Activated gamma-delta T cell (primary cell): ENCODE data around the gene CNKSR3.
"Not testable (repeated sequence)": the region's sequence is repeated elsewhere in the genome, so short reads cannot be mapped to it uniquely, and the experiment has no call there.

Source experiments
- DNase-seq: peaks from one replicate; lab custom pipeline; 2025; lab: John Stamatoyannopoulos, UW

CNKSR3 gene

DNA sequence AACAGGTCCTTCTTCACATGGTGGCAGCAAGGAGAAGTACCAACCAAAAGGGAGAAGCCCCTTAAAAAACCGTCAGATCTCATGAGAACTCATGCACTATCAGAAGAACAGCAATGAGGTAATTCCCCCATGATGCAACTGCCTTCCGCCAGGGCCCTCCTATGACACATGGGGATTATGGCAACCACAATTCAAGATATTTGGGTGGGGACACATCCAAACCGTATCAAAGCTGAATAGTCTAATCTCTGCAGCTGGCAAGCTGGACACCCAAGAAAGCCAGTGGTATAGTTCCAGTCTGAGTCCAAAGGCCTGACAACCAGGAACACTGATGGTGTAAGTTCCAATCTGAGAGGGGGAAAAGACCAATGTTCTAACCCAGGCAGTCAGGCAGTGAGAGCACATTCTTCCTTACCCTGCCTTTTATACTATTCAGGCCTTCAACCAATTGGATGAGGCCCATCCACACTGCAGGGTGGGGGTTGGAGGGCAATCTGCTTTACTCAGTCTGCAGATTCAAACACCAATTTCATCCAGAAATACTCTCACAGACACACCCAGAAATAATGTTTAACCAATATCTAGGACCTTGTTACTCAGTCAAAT lies 17.9 kb upstream of the CNKSR3 start:
- DNase-seq = no peak

DNA sequence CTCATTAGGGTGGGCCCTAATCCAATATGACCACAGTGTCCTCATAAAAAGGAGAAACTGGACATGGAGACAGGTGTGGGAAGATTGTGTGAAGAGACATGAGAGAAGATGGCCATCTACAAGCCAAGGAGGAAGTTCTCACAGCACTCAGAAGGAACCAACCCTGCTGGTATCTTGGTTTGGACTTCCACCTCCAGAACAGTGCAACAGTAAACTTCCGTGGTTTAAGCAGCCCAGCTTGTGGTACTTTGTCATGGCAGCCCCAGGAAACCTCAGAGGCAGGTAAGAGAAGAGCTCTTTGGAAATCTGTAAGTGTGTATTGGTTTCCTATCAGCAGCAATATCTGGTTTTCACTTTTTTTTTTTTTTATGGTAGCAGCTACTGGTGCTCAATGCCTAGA lies 16.5 kb upstream of the CNKSR3 start:
- DNase-seq = no peak

DNA sequence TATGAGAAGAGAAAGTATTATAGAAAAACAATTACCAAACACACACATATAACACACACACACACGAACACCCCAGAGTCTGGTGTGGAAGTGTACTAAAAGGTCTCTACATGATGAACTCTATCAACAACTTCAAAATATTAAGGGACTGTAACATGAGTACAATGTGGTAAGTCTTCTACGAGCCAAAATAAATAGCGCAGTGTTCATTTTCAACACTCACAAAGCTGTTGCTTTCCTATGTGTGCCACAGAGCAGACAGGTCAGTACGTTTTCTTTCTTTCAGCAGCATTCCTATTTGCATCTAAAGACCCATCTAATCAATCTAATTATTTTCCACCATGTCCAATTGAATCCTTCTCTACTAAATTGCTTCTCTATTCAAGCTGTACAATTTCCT lies 12.1 kb upstream of the CNKSR3 start:
- no peak for DNase-seq

DNA sequence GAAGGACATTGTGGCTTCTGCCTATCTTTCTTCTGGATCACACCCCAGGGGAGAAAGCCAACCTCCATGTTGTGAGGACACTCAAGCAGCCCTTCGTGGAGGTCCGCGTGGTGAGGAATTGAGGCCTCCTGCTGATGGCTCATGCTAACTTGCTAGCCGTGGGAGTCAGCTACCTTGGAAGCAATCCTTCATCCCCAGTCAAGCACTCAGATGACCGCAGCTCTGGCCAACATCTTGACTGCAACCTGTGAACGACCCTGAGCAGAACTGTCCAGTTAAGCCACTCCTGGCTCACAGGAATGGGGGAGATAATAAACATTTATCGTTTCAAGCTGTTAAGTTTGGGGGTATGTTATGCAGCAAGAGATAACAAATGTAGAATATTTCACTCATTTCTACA lies 10.9 kb upstream of the CNKSR3 start:
- DNase-seq = no peak

DNA sequence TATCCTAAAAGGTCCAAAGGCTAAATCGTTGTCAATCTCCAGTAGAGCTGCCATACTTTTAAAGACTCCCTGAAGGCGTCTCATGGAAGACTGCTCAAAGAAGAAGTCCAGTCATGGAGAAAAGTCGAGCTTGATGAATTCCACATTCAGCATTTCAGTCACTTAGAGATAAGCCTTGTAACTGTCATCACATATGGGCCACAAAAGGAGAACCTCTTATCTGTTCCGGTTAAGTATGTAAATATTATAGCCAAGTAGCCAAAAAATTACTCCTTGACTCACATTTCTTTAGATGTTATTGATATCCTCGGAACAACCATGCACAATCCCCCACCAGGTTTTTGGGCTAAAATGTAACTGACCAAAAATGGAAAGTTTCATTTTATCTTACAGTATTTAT lies 9.8 kb upstream of the CNKSR3 start:
- no peak for DNase-seq

DNA sequence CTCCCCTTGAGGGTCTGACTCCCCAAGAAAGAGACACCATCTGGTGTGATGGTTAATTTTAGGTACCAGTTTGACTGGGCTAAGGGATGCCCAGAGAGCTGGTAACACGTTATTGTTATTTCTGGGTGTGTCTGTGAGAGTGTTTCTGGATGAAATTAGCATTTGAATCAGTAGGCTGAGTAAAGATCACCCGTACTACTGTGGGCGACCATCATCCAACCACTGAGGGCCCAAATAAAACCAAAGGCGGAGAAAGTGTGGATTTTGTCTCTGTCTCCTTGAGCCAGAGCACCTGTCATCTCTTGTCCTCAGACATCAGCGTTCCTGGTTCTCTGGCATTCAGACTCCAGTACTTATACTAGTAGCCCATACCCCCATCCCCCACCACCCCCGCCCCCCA lies 7.9 kb upstream of the CNKSR3 start:
- DNase-seq = no peak

DNA sequence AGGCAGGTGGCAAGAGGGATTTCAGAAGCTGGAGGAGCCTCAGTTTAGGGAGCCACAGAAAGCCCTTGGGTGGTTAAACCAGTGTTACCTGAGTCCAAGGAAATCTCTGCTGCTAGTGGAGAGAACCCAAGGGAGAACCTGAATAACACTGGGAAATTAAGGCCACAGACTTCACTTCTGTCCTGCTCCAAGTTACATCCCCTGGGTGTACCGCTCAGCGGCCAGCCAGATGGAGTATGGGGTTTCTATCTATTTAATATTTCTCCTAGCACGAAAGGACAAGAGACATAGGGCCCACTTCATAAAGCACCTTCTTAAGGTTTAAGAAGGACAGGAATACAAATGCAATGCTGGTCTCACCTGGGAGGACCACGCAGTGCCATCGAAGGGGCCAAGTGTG lies 5.8 kb upstream of the CNKSR3 start:
- no peak for DNase-seq

DNA sequence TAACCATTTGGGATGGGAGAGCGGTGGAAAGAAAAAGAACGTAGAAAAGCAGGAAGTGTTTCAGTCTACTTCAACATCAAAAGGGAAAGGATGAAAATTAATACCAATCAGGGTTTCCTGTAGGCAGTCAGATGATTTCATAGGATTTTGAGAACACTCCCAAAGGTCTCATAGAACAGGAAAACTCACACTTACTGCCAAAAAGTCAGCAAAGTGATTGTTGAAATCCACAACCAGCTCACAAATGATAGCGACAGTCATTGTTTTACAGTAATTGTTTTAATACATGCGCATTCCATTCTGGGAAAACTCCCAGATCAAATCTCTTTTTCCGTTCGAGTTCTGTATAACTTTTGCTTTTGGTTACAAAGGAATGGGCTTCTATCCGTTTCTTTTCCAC lies 5.3 kb upstream of the CNKSR3 start:
- no peak for DNase-seq

DNA sequence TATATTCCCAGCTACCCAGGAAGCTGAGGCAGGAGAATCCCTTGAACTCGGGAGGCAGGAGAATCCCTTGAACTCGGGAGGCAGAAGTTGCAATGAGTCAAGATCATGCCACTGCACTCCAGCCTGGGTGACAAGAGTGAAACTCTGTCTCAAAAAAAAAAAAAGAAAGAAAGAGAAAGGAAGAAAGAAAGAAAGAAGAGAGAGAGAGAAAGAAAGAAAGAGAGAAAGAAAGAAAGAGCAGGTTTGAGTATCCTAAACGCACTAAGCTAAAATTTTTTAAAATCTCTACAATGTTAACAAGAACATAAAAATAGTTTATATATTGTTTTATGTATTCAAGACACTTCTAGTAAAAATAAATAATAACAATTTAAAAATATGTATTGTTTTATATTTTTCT lies 4.6 kb upstream of the CNKSR3 start:
- DNase-seq = not testable (repeated sequence)

DNA sequence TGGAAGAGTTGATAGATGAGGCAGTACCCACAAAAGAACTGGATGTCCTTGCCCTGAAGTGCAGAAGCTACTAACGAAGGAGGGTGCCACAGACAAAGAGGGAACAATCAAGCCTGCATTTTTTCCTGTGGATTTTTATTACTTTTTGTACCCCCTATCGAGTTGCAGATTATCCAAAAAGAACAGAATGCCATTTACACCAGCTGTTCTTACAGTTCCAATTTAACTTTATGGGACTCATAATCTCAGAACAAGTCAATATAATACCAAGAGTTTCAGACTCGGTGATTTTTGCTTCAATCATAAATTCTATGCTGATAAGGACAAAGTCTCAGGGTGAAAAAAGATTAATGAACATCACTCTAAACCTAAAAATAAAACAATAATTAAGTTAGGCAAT lies 4.0 kb upstream of the CNKSR3 start:
- DNase-seq = no peak

DNA sequence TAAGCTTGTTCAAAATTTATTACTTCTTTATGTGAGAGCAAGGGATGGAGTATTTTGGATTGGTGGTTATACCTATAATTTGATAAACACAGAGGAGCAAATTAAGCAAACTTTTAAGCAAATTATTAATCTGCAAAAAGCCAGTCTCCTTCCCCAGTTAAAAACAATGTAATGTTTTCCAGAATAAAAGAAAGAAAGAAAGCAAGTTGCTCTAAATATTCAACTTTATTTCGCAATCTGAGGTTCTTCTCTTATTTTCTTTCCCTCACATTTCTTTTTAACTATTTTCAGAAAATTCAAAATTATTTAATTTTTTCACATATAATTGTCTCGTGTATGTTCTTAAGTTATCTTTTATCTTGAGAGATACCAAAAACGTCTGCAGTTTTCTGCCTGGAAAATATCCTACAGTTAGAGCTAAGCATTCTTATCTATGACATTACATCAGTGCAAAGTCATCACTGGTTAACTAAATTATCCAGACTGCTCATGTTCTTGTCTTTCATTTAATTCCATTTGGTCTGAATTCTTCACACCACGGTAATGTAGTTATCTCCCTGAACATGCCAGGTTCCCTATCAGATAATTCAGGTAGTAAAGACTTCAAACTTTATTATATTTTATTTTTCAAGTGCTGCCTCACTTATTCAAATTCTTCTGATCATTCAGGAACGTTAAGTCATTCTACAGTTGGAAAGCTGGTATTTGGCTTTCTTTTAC lies 3.3 kb upstream of the CNKSR3 start:
- DNase-seq = no peak

DNA sequence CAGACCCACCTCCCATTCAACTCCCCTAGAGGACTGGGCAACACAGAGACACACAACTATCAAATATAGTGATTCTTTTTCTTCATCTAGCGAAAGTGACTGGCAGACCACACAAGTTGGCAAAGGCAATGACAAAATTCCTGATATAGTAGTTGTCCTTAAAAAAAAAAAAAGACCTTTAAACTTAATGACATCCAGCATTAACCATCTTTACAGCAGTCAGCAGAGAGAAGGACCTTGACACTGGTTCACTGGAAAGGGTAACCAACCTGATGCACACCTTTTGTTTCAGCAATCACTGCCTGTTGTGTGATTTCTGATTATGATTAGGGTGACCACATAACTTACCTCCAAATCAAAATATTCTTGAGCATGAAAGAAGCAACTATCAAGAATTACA lies 1.7 kb upstream of the CNKSR3 start:
- no peak for DNase-seq

DNA sequence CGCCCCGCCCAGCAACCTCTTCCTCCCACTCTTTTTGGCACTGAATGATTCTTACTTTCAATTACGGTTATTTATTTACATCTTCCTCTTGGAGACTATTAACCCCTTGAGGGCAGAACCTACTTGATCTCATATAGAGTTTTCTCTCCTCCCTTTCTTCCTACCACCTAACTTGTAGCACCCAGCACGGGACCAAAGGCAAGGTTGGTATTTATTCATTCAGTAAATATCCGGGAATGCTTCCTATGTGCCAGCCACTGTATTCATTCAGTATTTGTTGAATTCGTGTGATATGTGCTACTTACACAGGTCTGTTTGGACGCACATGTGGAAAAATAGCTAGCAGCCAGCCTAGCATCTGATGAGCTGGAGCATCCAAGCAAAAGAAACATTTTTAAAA lies 1.3 kb upstream of the CNKSR3 start:
- DNase-seq = no peak

DNA sequence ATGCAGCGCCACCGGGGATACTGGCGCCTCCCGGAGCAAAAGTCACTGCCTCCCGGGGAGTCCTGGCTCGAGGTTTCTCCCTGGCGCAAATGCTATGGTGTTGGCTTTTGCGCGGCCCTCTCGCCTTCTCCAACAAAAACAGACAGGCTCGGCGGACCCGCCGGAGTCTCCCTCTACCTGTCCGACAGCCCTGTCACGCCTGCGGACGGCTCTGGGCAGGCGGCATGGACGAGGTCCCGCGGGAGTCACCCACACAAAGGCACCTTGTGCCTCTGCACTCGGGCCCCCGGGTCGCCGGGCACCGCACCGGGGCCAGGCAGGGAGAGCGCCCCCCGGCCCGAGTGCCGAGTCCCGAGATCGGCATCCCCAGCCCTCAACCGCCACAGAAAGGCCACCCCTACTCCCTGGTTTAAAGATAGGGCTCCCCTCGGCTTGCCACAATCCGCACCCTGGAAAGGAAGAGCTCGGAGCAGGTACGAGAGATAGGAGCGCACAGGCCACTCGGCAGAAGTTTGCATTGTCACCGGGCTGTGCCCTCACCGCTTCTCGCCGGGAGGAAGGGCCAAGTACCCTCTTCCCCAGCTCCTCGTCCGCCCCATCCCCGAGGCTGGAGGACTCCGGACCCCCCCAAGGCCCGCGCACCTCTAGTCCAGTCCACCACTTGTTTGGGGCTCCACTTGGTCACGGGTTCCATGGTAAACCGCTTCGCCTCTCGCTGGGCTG lies 903 bp downstream of the CNKSR3 start:
- no peak for DNase-seq

DNA sequence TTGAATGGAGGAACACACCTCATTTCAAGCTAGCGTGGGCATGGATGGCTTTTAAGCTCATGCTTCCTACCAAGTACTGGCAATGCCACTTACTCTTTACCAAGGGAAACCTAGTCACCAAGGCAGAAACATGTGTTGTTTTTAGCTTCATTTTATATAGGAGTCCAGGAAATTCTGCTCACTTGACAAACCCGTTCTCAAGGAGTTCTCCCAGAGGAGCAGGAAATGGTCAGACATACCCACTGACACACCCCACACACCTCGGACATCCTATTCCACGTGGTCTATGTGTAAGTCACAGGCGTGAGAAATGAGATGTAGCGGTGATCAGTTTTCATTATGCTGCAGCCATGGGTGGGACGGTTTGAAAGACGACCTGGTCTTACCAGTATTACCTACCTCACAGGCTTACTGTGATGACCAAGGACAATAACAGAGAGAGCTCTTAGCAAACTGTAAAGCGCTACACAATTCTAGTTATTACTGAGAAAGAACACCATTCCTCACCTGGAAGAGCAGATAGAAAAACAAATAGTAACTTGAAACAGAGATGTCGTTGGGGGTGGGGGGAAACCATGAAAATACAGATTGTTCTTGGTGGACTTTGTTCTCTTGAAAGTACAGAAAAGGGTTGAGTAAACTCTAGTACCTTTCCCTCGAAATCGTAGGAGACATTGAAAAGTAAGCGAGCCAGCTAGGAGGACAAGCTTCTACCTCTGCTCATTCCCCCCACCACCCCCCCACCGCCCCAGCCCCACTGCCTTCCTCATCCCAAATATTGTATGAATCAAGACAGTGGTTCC lies 1.7 kb downstream of the CNKSR3 start:
- no peak for DNase-seq

DNA sequence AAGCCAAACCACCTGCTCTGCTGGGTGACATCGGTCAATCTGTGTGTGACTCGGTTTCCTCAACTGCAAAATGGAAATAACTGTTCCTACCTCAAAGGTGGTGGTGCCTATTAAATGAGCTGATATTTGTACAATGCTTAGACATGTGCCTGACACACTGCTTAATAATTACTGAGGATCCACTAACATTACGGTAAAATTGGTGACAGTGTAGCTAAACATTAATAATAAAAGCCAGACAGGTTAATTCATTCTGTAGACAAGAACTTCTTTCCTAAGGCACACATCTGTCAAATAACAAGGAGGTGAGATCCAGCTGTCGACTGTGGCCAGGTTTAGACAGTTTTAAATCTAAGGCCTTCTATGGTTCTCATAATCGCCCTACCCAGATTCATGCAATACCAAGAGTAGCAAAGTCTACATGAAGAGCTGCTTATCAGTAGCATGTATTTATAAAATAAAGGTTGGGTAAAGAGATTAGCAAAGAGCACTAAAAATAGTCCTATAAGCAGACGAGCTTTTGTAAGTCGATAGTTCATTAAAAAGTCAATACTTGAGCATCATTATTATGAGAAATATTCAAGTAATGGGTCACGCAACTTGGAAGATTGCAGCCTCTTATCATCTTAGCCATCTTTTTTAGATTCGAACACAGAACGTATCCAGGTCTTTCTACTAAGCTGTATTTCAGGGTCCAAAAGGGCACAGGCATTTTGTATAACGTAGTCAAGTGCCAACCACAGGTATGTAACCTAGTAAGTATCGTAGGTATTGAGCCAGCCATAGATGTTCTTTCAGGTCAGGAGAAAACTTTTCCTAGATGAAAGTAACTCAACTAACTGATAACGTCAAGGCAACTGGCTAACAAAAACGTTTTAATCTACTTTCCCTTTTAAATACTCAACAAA lies 3.2 kb downstream of the CNKSR3 start:
- no peak for DNase-seq

DNA sequence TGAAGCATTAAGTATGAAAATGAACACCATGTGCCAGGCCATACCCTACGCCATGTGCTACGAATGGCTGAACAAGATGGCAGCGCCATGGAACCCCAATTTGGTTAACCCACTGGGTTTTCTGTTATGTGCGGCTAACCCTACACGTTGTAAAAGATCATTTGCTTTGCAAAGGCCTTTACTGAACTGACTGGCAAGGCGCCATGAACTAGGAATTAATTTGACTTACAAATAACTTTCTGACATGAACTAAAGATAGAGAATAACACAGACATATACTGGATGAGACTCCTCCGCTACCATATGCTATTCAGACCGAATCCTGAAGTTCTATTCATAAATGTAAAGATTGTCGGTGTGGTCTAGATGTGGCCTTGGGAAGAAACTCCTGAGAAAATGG lies 3.9 kb downstream of the CNKSR3 start:
- no peak for DNase-seq

DNA sequence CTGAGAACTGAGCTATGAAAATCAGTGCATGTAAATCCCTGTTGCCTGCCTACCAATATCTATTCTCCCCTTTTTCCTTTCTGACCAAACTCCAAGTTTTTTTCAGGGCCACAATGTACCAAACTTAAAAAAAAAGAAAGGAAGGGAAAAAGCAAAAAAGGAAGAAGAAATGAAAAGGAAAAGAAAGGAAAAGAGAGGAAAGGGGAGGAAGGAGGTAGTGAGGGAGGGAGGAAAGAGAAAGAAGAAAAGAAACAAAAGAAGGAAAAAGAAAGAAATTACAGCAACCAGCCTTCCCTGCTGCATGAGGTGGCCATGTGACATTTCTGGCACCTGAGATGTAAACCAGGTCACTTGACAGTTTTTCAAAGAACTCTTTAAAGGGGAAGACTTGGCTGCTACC lies 4.4 kb downstream of the CNKSR3 start:
- DNase-seq = no peak

DNA sequence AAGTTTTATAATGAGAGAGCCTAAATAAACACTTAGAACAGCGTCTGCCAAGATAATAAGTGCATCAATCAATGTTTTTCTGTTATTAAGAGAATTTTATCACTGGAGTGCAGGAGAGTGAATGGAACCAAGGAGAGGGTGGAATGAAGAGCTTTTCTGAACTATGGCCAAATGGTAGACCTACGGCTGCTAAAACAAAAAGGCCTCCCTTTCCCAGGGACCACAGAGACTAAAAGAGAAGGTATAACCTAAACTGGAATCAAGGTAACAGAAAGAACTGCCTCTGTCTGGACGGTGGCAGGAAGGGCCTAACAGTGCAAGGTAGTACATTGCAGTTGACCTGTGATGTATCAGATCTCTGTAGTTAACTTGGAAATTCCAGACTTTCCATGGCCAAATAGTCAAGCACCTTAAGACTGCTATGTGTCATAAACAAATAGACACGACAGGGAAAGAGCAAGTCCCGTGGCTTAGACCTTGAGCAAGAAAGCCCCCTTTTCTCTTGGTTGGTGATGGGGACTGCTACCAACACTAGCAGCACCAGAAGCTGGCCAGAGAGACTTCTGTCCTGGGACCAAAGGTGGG lies 5.5 kb downstream of the CNKSR3 start:
- DNase-seq = no peak

DNA sequence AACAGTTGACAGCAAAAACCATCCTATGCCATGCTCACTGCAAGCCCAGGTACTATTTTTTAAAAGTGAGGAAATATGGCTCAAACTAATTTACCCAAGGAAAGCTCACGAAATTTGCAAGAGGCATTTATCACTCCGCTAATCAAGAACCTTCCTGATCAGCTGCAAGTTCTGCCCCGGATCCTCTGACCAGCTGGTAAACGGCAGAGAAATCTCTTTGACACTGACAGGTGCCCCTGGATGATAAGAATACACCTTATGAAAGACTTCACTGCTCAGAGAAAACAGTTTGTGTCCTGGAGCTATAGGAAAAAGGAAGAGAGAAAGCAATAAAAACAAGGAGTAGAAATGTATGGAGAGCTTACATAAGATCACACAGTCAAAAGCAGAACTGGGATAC lies 6.4 kb downstream of the CNKSR3 start:
- DNase-seq = no peak

DNA sequence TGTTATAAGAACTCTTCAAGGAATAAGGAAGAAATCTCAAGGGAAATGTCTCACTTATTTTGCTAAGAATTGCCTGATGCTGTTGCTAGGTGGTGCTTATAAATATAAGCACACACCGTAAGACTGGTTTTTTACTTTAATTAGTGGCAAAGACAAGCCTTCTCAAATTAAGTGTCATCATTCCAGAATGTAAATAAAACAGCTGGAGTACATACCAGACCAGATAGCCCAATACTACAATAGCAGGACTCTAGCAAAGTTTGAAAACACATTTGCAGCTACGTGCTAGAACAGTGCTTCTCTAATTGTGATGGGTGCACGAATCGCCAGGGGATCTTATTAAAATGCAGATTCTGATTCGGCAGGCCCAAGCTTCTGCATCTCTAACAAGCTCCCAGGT lies 6.8 kb downstream of the CNKSR3 start:
- no peak for DNase-seq
